Subcutaneous abdominal adipose tissue (tissue), 5 donors: ENCODE measurements around the gene GABARAP.

Source experiments
- H3K27ac ChIP-seq: one replicate; pipeline ENCODE4 v1.7.0; 2013; ENCODE audit warnings: low read depth, mild to moderate bottlenecking, inconsistent platforms, low read length, moderate library complexity
- H3K27me3 ChIP-seq, 5 donors: one replicate each; pipeline ENCODE4 v1.7.0; 2013; ENCODE audit warnings: low read length in 5 of 5, inconsistent platforms in 1 of 5; ENCODE audit not compliant: control insufficient read depth in 5 of 5, insufficient read depth in 4 of 5
- H3K36me3 ChIP-seq, 5 donors: one replicate each; pipeline ENCODE4 v1.7.0; 2013; ENCODE audit warnings: low read length in 5 of 5; ENCODE audit not compliant: control insufficient read depth in 5 of 5, insufficient read depth in 5 of 5
- H3K4me1 ChIP-seq, 5 donors: one replicate each; pipeline ENCODE4 v1.7.0; 2013; ENCODE audit warnings: low read length in 5 of 5, mild to moderate bottlenecking in 3 of 5, moderate library complexity in 1 of 5; ENCODE audit not compliant: control insufficient read depth in 5 of 5, insufficient read depth in 5 of 5
- H3K4me3 ChIP-seq, 5 donors: one replicate each; pipeline ENCODE4 v1.7.0; 2013; ENCODE audit warnings: low read length in 5 of 5, low read depth in 1 of 5
- H3K9ac ChIP-seq, 5 donors: one replicate each; pipeline ENCODE4 v1.7.0; 2013; ENCODE audit warnings: low read length in 5 of 5, mild to moderate bottlenecking in 4 of 5, moderate library complexity in 3 of 5
- H3K9me3 ChIP-seq, 5 donors: one replicate each; pipeline ENCODE4 v1.7.0; 2013; ENCODE audit warnings: low read length in 5 of 5; ENCODE audit not compliant: control insufficient read depth in 5 of 5
- donor health status: healthy.
- donor health status: healthy.
- donor health status: healthy.
- donor health status: healthy.
- donor health status: healthy.

Gene GABARAP

DNA sequence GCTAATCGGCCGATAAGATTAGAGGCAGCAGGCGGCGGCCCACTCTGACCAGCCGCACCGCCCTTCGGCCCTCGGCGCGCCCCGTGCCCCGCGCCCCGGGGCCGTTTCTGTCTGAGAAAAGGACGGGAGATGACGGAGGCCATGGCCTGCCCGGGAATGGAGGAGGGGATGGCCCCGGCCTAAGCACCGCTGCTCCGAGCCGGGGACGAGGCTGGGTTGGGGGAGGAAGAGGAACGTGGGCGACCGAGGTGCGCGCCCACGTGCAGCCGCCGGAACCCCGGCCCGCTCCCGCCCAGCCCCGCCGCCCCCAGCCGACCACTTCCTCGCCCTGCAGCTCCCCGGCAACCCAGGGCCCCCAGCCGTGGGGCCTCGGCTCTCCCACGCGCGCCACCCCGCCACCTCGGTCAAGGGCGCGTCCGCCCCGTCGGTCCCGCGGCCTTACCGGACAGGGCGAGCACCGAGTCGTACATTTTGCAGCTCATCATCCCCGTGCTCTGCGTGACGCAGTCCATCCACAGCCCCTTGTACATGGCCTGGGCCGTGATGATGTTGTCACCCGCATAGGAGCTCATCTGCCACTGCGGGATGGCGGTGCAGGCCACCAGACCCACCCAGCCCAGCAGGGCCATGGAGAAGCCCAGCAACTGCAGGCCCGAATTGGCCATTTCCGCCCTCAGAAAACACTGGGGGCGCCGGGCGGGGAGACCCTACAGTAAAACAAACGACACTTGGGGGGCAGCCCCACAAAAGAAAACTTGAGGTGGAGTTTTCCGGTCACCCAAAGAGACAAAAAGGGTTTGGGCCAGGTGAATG lies 19.3 kb upstream of the GABARAP start:
- Histone ChIP-seq H3K4me1 (peaks cover 0 to 47% (median 41%) of the 10 kb centered on the region in 5 donors), H3K36me3 (peaks cover 0 to 31% (median 22%) of the 10 kb centered on the region in 5 donors), H3K9me3 (no peaks in the 10 kb centered on the region), H3K9ac (peak overlapping the region in 4 of 5 donors; percentile 43 to 67 (median 58)), H3K27ac (no peak overlapping the region), H3K27me3 (peaks cover 0 to 22% (median 14%) of the 10 kb centered on the region in 5 donors), H3K4me3 (peak overlapping the region in 4 of 5 donors; percentile 54 to 68 (median 62))

DNA sequence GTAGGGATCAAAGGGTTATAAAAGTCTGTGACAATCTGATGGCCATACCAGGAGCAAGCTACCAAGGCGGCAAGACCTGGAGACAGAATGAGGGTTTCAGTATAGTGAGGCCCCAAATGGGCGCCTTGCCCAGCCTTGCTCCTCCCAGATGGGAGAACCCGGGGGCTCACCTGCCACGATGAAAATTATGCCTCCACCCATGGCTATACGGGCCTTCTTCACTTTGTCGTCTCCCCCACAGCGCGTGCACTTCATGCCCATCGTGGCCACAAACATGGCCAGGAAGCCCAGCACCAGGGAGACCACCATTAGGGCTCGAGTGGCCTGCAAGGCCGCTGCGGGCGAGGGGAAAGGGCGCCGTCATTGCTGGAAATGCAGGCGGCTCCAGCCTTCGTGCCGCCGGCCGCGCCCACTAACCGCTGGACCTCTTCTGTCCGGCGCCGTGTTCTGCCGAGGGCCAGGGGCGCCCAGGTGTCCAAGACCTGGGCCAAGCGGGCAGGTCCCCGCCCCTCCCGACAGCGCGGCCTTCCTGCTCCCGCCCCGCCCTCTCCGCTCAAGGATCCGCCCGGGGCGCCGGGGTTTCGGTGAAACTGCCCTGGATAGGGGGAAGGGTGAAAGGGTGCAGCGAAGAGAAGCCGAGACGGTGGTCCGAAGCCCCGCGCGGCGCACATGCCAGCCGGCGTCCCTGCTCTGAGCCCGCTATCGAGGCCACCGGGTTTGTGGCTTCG lies 18.6 kb upstream of the GABARAP start:
- H3K27me3 ChIP-seq: peaks cover 0 to 22% (median 14%) of the 10 kb centered on the region in 5 donors
- peak overlapping the region; percentile 41 for H3K27ac ChIP-seq
- peak overlapping the region; percentile 19 to 68 (median 61) for H3K4me3 ChIP-seq
- H3K36me3 ChIP-seq: peaks cover 0 to 38% (median 28%) of the 10 kb centered on the region in 5 donors
- H3K9me3 ChIP-seq: no peaks in the 10 kb centered on the region
- peaks cover 0 to 47% (median 41%) of the 10 kb centered on the region in 5 donors for H3K4me1 ChIP-seq
- peak overlapping the region in 4 of 5 donors; percentile 43 to 67 (median 58) for H3K9ac ChIP-seq

DNA sequence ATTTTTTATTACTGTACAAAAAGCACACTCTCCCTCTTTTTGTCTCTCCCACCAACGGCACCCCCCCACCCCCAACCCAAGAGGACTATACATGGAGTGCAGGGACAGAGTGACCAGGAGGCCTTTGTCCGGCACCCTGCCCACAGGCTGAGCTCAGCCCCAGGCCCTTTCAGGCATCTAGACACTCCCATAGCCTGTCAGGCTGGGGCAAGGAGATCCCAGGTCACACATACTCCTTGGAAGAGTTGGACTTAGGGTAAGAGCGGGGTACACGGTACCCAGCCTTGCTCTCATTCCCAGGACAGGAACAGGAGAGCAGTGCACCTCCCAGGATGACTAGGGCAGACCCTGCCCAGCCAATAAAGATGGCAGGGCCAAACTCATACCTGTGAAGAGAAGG lies 17.9 kb upstream of the GABARAP start:
- peaks cover 0 to 22% (median 14%) of the 10 kb centered on the region in 5 donors for H3K27me3 ChIP-seq
- H3K36me3 ChIP-seq: peaks cover 0 to 43% (median 30%) of the 10 kb centered on the region in 5 donors
- peak overlapping the region; percentile 41 for H3K27ac ChIP-seq
- H3K4me3 ChIP-seq: no peak overlapping the region
- peak overlapping the region in 1 of 5 donors; percentile 1 for H3K9ac ChIP-seq
- H3K9me3 ChIP-seq: no peaks in the 10 kb centered on the region
- H3K4me1 ChIP-seq: peaks cover 0 to 47% (median 41%) of the 10 kb centered on the region in 5 donors

DNA sequence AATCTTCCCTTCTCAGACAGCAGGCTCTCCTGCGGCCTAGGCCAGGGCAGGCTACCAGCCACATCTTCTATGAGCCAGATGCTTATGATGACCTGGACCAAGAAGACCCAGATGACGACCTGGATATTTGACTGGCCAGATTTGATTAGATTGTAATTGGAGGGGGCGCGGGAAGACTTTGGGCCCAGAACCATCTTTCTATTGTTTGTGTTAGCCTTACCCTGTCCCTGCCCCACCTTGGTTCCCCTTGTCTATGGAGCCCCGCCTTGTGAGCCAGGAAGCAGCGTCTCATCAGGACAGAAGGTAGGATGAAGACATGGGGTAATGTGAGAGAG lies 17.3 kb upstream of the GABARAP start:
- no peaks in the 10 kb centered on the region for H3K9me3 ChIP-seq
- peaks cover 0 to 22% (median 14%) of the 10 kb centered on the region in 5 donors for H3K27me3 ChIP-seq
- no peak overlapping the region for H3K4me3 ChIP-seq
- peaks cover 3 to 50% (median 36%) of the 10 kb centered on the region in 5 donors for H3K36me3 ChIP-seq
- peaks cover 0 to 47% (median 41%) of the 10 kb centered on the region in 5 donors for H3K4me1 ChIP-seq
- no peak overlapping the region for H3K9ac ChIP-seq
- peak overlapping the region; percentile 59 for H3K27ac ChIP-seq

DNA sequence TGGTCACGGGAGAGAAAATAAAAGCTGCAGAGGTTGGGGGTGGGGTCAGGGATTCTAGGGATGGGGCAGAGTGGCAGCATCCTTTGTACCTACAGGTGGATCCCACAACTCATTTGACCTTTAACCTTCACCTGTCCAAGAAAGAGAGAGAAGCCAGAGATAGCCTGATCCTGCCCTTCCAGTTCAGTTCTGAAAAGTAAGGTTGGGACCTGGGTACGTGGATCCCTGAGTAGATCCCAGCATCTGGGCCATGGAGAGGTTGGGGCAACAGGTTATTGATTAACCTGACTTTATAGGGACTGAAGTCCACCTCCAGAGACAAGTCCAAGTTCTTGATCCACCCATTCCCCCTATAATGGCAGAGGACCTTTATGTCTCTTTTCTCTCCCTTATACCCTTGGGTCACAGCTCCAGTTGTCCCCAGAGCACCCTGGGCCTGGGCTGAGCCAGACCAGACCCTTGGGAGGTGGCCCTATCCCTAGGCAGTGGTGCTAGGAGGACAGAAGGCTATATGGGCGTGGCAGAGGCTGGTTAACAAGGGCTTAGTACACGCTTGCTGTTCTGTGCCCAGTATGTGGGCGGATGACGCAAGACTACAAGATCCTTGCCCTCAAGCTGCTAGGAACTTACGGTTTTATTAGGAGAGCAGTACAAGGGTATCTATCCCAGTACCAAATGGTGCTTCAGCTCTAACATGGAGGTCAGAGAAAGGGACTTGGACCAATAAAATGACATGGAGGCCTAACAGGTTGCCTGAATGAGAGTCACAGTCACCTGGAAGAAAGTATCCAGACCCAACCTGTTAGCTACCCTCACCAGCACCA lies 16.7 kb upstream of the GABARAP start:
- Histone ChIP-seq H3K27ac (peak overlapping the region; percentile 59), H3K4me1 (peaks cover 0 to 47% (median 41%) of the 10 kb centered on the region in 5 donors), H3K36me3 (peaks cover 8 to 55% (median 42%) of the 10 kb centered on the region in 5 donors), H3K9ac (peak overlapping the region in 1 of 5 donors; percentile 4), H3K9me3 (no peaks in the 10 kb centered on the region), H3K27me3 (peaks cover 0 to 22% (median 14%) of the 10 kb centered on the region in 5 donors), H3K4me3 (no peak overlapping the region)

DNA sequence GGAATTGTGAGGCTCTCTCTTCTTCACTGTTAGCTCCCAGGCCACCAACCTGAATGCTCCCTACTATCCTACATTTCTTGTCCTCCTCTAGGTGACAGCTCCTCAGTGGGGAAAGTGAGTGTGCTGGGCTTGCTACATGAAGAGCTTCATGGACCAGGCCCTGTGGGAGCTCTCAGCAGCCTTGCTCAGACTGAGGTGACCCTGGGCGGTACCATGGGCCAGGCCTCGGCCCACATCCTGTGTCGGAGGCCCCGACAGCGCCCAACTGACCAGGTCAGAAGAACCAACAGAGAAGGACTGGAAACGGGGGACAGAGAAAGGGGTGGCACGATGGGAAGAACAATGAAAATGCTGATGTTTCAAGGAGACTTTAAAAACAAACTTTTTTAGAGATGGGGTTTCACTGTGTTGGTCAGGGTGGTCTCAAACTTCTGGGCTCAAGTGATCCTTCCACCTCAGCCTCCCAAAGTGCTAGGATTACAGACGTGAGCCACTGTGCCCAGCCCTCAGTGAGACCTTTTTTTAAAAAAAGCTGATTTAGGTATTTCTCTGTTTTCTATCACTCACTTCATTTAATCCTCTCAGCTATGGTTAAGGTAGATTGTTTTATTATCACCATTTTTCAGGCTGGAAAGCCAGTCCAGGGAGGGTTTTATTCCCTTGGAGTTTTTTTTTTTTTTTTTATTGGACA lies 14.7 kb upstream of the GABARAP start:
- Histone ChIP-seq H3K36me3 (peaks cover 8 to 56% (median 42%) of the 10 kb centered on the region in 5 donors), H3K4me3 (no peak overlapping the region), H3K27ac (no peak overlapping the region), H3K9me3 (no peaks in the 10 kb centered on the region), H3K27me3 (peaks cover 0 to 5% (median 0%) of the 10 kb centered on the region in 5 donors), H3K9ac (no peak overlapping the region), H3K4me1 (peaks cover 2 to 42% (median 40%) of the 10 kb centered on the region in 5 donors)

DNA sequence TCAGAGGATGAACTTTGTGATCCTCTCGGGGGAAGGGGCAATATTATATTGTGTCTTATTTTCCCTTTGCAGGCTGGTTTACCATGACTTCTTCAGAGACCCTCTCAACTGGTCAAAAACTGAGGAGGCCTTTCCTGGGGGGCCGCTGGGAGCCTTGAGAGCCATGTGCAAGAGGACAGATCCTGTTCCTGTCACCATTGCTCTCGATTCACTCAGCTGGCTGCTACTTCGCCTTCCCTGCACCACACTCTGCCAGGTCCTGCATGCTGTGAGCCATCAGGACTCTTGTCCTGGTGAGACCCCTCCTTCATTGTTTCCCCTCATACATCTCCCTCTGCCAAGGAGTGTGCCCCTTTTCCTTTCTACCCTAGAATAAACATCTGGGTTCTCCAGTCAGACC lies 12.3 kb upstream of the GABARAP start:
- no peak overlapping the region for H3K4me3 ChIP-seq
- no peak overlapping the region for H3K27ac ChIP-seq
- H3K4me1 ChIP-seq: peaks cover 13 to 37% (median 35%) of the 10 kb centered on the region in 5 donors
- no peaks in the 10 kb centered on the region for H3K27me3 ChIP-seq
- peaks cover 8 to 54% (median 42%) of the 10 kb centered on the region in 5 donors for H3K36me3 ChIP-seq
- H3K9ac ChIP-seq: no peak overlapping the region
- no peaks in the 10 kb centered on the region for H3K9me3 ChIP-seq

DNA sequence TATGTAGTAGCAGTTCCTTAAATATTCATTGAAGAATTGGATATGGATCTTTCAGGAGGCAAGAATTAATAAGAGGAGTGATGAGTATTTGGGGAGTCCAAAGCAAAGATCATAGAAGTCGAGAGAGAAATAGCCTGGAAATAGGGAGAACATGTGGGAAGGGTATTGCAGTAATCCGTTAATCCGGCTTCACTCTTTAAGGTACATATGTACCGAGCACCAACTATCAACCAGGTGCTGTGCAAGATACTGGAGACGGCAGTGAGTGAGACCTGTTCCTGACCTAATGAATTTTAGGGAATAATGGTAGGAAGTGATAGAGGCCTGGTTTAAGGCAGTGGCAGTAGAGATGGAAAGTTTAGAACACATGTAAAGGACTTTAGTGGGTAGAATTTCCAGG lies 10.8 kb upstream of the GABARAP start:
- H3K9me3 ChIP-seq: no peaks in the 10 kb centered on the region
- peak overlapping the region in 4 of 5 donors; percentile 88 to 99 (median 94) for H3K9ac ChIP-seq
- peaks cover 13 to 39% (median 37%) of the 10 kb centered on the region in 5 donors for H3K4me1 ChIP-seq
- H3K4me3 ChIP-seq: peak overlapping the region; percentile 83 to 95 (median 88)
- no peaks in the 10 kb centered on the region for H3K27me3 ChIP-seq
- peak overlapping the region; percentile 100 for H3K27ac ChIP-seq
- H3K36me3 ChIP-seq: peaks cover 8 to 40% (median 30%) of the 10 kb centered on the region in 5 donors
